PC-3 (cell line): ENCODE measurements around the gene MPPED2. TPM values are rescaled to one million over a fixed set of nuclear protein-coding genes. Genes with fewer than 3 reads are reported as not detected.

Experiments used
- ATAC-seq: fragments of 200-7000 bp; cut with Tn5 transposase; 2 replicates; pipeline ENCODE4 v1.9.1; 2020; ENCODE audit warnings: mild to moderate bottlenecking, moderate library complexity
- BruUV-seq: library from RNA; stranded (reverse); fragments of 400-500 nt; replicated peaks from 2 replicates; lab custom pipeline; 2021; lab: Mats Ljungman, UMichigan
- CTCF ChIA-PET: fragments of 300-600 bp; sonication (Branson Sonifier 250); formaldehyde crosslinking; loops from one replicate; lab custom pipeline; 2022; ENCODE audit warnings: antibody characterized with exemption; lab: Charles Lee
- POLR2A ChIA-PET: fragments of 300-600 bp; sonication (Branson Sonifier 250); formaldehyde crosslinking; loops from one replicate; lab custom pipeline; 2022; ENCODE audit warnings: antibody characterized with exemption; ENCODE audit not compliant: unreplicated experiment; lab: Charles Lee
- DNase-seq: peaks from one replicate; pipeline ENCODE4 v3.0.0-alpha.2; 2015
- H2AFZ ChIP-seq: fragments of 300-600 bp; sonication (generic); 2 replicates; pipeline ENCODE4 v1.6.0; 2016; ENCODE audit warnings: antibody characterized with exemption, low read length
- H3F3A ChIP-seq: fragments of 300-600 bp; sonication (generic); one replicate; pipeline ENCODE4 v1.6.0; 2017; ENCODE audit warnings: antibody characterized with exemption, low read length, control low read depth, mild to moderate bottlenecking; ENCODE audit not compliant: unreplicated experiment
- H3K27ac ChIP-seq: fragments of 300-600 bp; sonication (generic); 2 replicates; pipeline ENCODE4 v1.5.1; 2016; ENCODE audit warnings: mild to moderate bottlenecking, low read length
- H3K27me3 ChIP-seq: fragments of 300-600 bp; sonication (generic); 2 replicates; pipeline ENCODE4 v1.6.1; 2016; ENCODE audit warnings: low read length, mixed read lengths
- H3K36me3 ChIP-seq: fragments of 300-600 bp; sonication (generic); 2 replicates; pipeline ENCODE4 v1.6.1; 2016; ENCODE audit warnings: low read depth, mixed run types, low read length, mixed read lengths
- H3K4me1 ChIP-seq: fragments of 300-600 bp; sonication (generic); 2 replicates; pipeline ENCODE4 v1.5.1; 2016; ENCODE audit warnings: low read length; ENCODE audit not compliant: insufficient read depth
- H3K4me2 ChIP-seq: fragments of 300-600 bp; sonication (generic); 2 replicates; pipeline ENCODE4 v1.6.0; 2016; ENCODE audit warnings: low read length
- H3K4me3 ChIP-seq: fragments of 300-600 bp; sonication (generic); 2 replicates; pipeline ENCODE4 v1.5.1; 2016; ENCODE audit warnings: mild to moderate bottlenecking, low read length, mixed read lengths
- H3K79me2 ChIP-seq: fragments of 300-600 bp; sonication (generic); 2 replicates; pipeline ENCODE4 v1.6.1; 2017; ENCODE audit warnings: low read length, mixed read lengths
- H3K9ac ChIP-seq: fragments of 300-600 bp; sonication (generic); 2 replicates; pipeline ENCODE4 v1.6.0; 2016; ENCODE audit warnings: mild to moderate bottlenecking, low read length
- H3K9me2 ChIP-seq: fragments of 300-600 bp; sonication (generic); replicated peaks from 2 replicates; pipeline ENCODE4 v1.6.1; 2016; ENCODE audit warnings: mixed run types, low read length, mixed read lengths
- H3K9me3 ChIP-seq: fragments of 300-600 bp; sonication (generic); 2 replicates; pipeline ENCODE4 v1.6.1; 2016; ENCODE audit warnings: low read length, mixed read lengths
- H4K20me1 ChIP-seq: fragments of 300-600 bp; sonication (generic); 2 replicates; pipeline ENCODE4 v1.6.1; 2016; ENCODE audit warnings: low read length, mixed read lengths
- EZH2 ChIP-seq: fragments of 300-600 bp; sonication (generic); IDR thresholded peaks from one replicate; pipeline ENCODE4 v1.6.1; 2017; ENCODE audit warnings: antibody characterized with exemption, mild to moderate bottlenecking, low read length; ENCODE audit not compliant: unreplicated experiment
- EZH2phosphoT487 ChIP-seq: fragments of 300-600 bp; sonication (generic); IDR thresholded peaks from 2 replicates; pipeline ENCODE4 v1.6.1; 2018; ENCODE audit warnings: mild to moderate bottlenecking, antibody characterized with exemption, low read length, borderline replicate concordance
- intact Hi-C: fragments of 100-400 bp; cut with micrococcal nuclease; formaldehyde crosslinking; loops from 2 replicates; pipeline ENCODE4 v1.9.0; 2023
- total RNA-seq: library from RNA; depleted of rRNA; stranded (reverse); fragments of >200 nt; gene quantifications from 2 replicates; pipeline ENCODE4 v1.2.3, GENCODE V29; 2014
- TF ChIP-seq, protein P1 (sequence below): fragments of 300-600 bp; sonication (generic); conservative IDR thresholded peaks from 2 replicates; pipeline ENCODE4 v1.5.1; 2017; ENCODE audit warnings: antibody characterized with exemption, low read depth, mild to moderate bottlenecking, low read length

MPPED2 gene
- total RNA-seq, 1 experiment from 2014 or later, result not detected

GRCh38 chr11:30474151-30474954, 111.8 kb downstream of the MPPED2 start:
- BruUV-seq, result no TSS peak
- H3F3A ChIP-seq, result no peaks in the 10 kb centered on the region
- H3K4me1 ChIP-seq, result no peaks in the 10 kb centered on the region
- no peak overlapping the region for H3K4me3 ChIP-seq
- H3K9ac ChIP-seq, result no peak overlapping the region
- POLR2A ChIA-PET, result no interaction called here
- H3K9me2 ChIP-seq, result no peaks in the 10 kb centered on the region
- no peaks in the 10 kb centered on the region for H3K79me2 ChIP-seq
- no peaks in the 10 kb centered on the region; the same call in 1 of the 2 replicates for H3K27me3 ChIP-seq
- ATAC-seq, result no peak
- no peak for DNase-seq
- H2AFZ ChIP-seq, result no peak overlapping the region
- no peaks in the 10 kb centered on the region for H3K9me3 ChIP-seq
- TF ChIP-seq, protein P1, sequence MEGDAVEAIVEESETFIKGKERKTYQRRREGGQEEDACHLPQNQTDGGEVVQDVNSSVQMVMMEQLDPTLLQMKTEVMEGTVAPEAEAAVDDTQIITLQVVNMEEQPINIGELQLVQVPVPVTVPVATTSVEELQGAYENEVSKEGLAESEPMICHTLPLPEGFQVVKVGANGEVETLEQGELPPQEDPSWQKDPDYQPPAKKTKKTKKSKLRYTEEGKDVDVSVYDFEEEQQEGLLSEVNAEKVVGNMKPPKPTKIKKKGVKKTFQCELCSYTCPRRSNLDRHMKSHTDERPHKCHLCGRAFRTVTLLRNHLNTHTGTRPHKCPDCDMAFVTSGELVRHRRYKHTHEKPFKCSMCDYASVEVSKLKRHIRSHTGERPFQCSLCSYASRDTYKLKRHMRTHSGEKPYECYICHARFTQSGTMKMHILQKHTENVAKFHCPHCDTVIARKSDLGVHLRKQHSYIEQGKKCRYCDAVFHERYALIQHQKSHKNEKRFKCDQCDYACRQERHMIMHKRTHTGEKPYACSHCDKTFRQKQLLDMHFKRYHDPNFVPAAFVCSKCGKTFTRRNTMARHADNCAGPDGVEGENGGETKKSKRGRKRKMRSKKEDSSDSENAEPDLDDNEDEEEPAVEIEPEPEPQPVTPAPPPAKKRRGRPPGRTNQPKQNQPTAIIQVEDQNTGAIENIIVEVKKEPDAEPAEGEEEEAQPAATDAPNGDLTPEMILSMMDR, result no peak
- no peak for TF ChIP-seq EZH2phosphoT487
- TF ChIP-seq EZH2, result no peak
- no peak overlapping the region for H3K27ac ChIP-seq
- intact Hi-C loops, result no loop called here
- no peaks in the 10 kb centered on the region for H4K20me1 ChIP-seq
- H3K36me3 ChIP-seq, result no peaks in the 10 kb centered on the region
- CTCF ChIA-PET, result no interaction called here
- no peak overlapping the region for H3K4me2 ChIP-seq

DNA sequence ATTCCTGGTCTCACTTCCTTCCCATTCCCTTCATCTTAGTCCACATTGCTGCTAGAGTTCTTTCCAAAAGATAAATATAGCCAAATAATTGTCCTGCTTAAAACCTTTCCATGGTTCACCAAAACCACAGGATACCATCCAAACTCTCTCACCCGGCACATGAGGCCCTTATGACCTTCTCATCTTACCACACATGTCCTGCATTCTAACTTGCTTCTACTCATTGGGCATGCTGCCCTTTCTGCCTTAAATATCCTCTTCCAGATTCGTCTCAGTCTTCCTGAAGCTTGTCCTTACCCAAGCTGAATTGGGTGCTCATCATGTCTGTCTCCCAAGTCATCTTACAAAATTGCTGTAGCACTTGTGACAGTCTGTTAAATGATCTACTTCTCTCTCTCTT, 114.9 kb downstream of the MPPED2 start:
- POLR2A ChIA-PET, result no interaction called here
- H2AFZ ChIP-seq, result no peak overlapping the region
- H3K9me3 ChIP-seq, result no peaks in the 10 kb centered on the region
- CTCF ChIA-PET, result no interaction called here
- intact Hi-C loops, result no loop called here
- H3F3A ChIP-seq, result no peaks in the 10 kb centered on the region
- no peaks in the 10 kb centered on the region for H3K79me2 ChIP-seq
- DNase-seq (no peak), ATAC-seq (no peak)
- H3K4me2 ChIP-seq, result no peak overlapping the region
- H4K20me1 ChIP-seq, result no peaks in the 10 kb centered on the region
- no peaks in the 10 kb centered on the region for H3K9me2 ChIP-seq
- TF ChIP-seq EZH2, result no peak
- no peak for TF ChIP-seq EZH2phosphoT487
- TF ChIP-seq, protein P1, result no peak
- no peaks in the 10 kb centered on the region for H3K36me3 ChIP-seq
- H3K4me1 ChIP-seq, result no peaks in the 10 kb centered on the region
- no peak overlapping the region for H3K27ac ChIP-seq
- no peaks in the 10 kb centered on the region for H3K27me3 ChIP-seq
- no TSS peak for BruUV-seq
- H3K9ac ChIP-seq, result no peak overlapping the region
- H3K4me3 ChIP-seq, result no peak overlapping the region

DNA sequence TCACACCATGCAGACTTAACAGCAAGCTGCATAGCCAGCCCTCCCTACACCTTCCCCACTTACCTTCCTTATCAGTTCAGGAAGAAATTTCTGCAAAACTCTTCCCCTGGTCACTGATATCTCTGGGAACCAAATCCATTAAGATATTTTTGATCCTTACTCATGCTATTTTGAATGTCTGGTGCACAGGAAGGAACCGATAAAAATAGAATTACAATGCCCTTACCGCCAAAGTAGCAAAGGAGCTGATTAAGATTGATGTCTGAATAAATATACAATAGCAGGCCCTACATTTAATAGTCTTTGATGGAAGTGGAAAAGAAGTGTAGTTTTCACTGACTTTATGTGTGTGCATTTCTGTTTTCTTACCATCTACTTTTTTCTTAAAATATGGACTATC, 117.3 kb downstream of the MPPED2 start:
- no peak overlapping the region for H3K9ac ChIP-seq
- no peak overlapping the region for H3K4me2 ChIP-seq
- no peaks in the 10 kb centered on the region for H4K20me1 ChIP-seq
- no peaks in the 10 kb centered on the region for H3F3A ChIP-seq
- TF ChIP-seq, protein P1, result no peak
- TF ChIP-seq EZH2phosphoT487, result no peak
- TF ChIP-seq EZH2, result no peak
- H3K27me3 ChIP-seq, result no peaks in the 10 kb centered on the region
- no peaks in the 10 kb centered on the region for H3K9me2 ChIP-seq
- no peak overlapping the region for H3K4me3 ChIP-seq
- CTCF ChIA-PET, result no interaction called here
- no peaks in the 10 kb centered on the region for H3K9me3 ChIP-seq
- H3K79me2 ChIP-seq, result no peaks in the 10 kb centered on the region
- POLR2A ChIA-PET, result no interaction called here
- ATAC-seq (no peak), DNase-seq (no peak)
- H3K27ac ChIP-seq, result no peak overlapping the region
- no TSS peak for BruUV-seq
- H3K4me1 ChIP-seq, result no peaks in the 10 kb centered on the region
- H3K36me3 ChIP-seq, result no peaks in the 10 kb centered on the region
- intact Hi-C loops, result no loop called here
- H2AFZ ChIP-seq, result no peak overlapping the region
